Skeletal muscle tissue (tissue), 4 donors: ENCODE measurements around the gene TFF3. TPM values are rescaled to one million over a fixed set of nuclear protein-coding genes. Genes with fewer than 3 reads are reported as not detected.

Experiments used
- H3K27ac ChIP-seq: one replicate; pipeline ENCODE4 v1.7.0; 2013; ENCODE audit warnings: mild to moderate bottlenecking, low read depth, low read length, inconsistent platforms
- H3K27me3 ChIP-seq, 3 donors: one replicate each; pipeline ENCODE4 v1.7.0; 2013; ENCODE audit warnings: low read length in 3 of 3; ENCODE audit not compliant: control insufficient read depth in 3 of 3, insufficient read depth in 3 of 3
- H3K36me3 ChIP-seq, 3 donors: one replicate each; pipeline ENCODE4 v1.7.0; 2013; ENCODE audit warnings: low read length in 3 of 3; ENCODE audit not compliant: control insufficient read depth in 3 of 3, insufficient read depth in 3 of 3
- H3K4me1 ChIP-seq, 3 donors: one replicate each; pipeline ENCODE4 v1.7.0; 2013; ENCODE audit warnings: low read length in 3 of 3, mild to moderate bottlenecking in 3 of 3; ENCODE audit not compliant: control insufficient read depth in 3 of 3, insufficient read depth in 3 of 3
- H3K4me3 ChIP-seq, 3 donors: one replicate each; pipeline ENCODE4 v1.7.0; 2013; ENCODE audit warnings: low read length in 3 of 3
- H3K9ac ChIP-seq, 3 donors: one replicate each; pipeline ENCODE4 v1.7.0; 2013; ENCODE audit warnings: low read length in 3 of 3, mild to moderate bottlenecking in 3 of 3, moderate library complexity in 2 of 3, low read depth in 1 of 3
- H3K9me3 ChIP-seq, 3 donors: one replicate each; pipeline ENCODE4 v1.7.0; 2013; ENCODE audit warnings: low read length in 3 of 3; ENCODE audit not compliant: control insufficient read depth in 3 of 3
- total RNA-seq: library from RNA; depleted of rRNA; stranded (reverse); fragments of >200 nt; gene quantifications from one replicate; pipeline ENCODE4 v1.2.3, GENCODE V29; 2014
- donor health status: Osteomylitis.

Gene TFF3
- total RNA-seq, 1 donor from 2014 or later = 5.2 TPM

DNA sequence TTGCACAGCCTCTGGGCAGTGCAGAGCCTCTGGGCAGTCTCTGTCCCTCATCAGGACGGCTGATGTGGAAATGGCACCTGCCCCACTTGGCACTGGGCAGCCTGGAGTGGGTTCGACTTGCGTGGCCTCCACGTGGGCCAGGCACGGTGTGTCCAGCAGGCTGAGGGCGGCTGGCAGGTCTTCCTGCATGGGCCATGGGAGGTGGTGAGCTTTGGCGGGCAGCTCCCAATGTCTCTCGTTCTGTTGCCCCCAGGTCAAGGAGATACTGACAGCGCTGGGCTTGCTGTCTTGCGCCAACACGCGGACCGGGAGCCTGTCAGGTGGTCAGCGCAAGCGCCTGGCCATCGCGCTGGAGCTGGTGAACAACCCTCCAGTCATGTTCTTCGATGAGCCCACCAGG is 33.2 kb downstream of the TFF3 start:
- H3K9ac ChIP-seq = no peak overlapping the region
- H3K27ac ChIP-seq = no peak overlapping the region
- peaks cover 68 to 86% (median 74%) of the 10 kb centered on the region in 3 donors for H3K36me3 ChIP-seq
- no peaks in the 10 kb centered on the region for H3K27me3 ChIP-seq
- no peak overlapping the region for H3K4me3 ChIP-seq
- H3K9me3 ChIP-seq = no peaks in the 10 kb centered on the region
- no peaks in the 10 kb centered on the region for H3K4me1 ChIP-seq

DNA sequence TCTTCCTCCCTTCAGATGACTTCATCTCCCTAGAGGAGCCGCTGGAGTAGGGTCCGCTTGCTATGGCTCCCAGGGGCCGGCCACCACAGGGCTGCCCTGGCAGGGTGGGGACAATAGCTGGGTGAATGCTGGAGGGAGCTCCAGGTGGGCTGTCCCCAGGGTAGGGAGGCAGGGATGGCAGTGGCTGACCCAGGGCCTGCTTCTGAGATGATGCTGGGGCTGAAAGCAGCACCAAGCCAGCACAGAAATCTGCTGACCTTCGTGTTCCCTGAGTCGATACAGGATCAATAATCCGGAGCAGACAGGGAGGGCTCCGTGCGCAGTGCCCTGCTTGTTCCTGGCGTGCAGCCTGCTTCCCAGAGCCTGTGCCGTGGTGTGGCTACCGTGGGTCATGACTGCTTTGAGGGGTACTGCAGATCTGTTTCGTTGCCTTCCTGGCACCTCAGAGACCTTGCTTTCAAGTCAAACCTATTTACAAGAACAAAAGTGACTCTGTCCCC is 34.0 kb downstream of the TFF3 start:
- Histone ChIP-seq H3K4me1 (no peaks in the 10 kb centered on the region), H3K27ac (no peak overlapping the region), H3K9ac (no peak overlapping the region), H3K36me3 (peaks cover 68 to 86% (median 74%) of the 10 kb centered on the region in 3 donors), H3K27me3 (no peaks in the 10 kb centered on the region), H3K4me3 (no peak overlapping the region), H3K9me3 (no peaks in the 10 kb centered on the region)

DNA sequence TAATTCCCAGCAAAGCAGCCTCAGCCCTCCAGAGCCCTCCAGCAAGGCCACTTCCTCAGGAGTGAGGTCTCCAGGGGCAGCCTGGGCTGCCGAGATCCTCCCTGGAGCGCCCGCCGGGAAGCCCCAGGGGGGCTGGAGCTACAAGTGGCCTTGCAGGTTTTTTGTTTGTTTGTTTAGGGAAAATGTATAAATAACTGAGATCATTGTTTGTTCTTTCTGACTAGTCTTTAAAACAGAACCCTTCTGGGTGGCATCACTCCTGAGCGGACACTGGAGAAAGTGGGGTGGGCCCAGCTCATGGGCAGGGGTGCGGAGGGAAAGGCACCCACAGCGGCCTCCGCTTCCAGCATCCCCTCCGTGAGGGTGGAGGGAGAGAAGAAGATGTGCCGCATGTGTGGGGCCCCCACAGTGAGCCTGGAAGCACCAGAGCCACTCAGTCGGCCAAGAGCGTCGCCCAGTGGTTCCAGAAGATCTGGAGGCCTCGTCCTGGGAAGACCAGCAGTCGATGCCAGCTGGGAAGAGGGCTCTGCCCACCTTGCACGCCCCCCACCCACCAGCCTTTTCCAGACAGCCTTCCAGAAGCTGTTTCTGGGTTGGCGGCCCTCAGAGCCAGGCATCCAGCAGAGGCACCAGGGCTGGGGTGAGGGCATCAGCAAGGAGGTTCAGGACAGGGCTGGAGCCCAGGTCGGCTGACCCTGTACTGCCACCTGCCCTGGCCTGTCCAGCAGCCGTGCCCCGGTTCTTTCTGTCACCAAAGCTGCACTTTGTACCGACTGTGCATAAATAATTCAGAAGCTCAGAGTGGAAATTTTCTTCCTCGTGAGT is 34.6 kb downstream of the TFF3 start:
- H3K4me3 ChIP-seq = no peak overlapping the region
- H3K9ac ChIP-seq = no peak overlapping the region
- no peaks in the 10 kb centered on the region for H3K9me3 ChIP-seq
- H3K4me1 ChIP-seq = no peaks in the 10 kb centered on the region
- H3K27me3 ChIP-seq = no peaks in the 10 kb centered on the region
- no peak overlapping the region for H3K27ac ChIP-seq
- H3K36me3 ChIP-seq = peaks cover 69 to 85% (median 72%) of the 10 kb centered on the region in 3 donors

DNA sequence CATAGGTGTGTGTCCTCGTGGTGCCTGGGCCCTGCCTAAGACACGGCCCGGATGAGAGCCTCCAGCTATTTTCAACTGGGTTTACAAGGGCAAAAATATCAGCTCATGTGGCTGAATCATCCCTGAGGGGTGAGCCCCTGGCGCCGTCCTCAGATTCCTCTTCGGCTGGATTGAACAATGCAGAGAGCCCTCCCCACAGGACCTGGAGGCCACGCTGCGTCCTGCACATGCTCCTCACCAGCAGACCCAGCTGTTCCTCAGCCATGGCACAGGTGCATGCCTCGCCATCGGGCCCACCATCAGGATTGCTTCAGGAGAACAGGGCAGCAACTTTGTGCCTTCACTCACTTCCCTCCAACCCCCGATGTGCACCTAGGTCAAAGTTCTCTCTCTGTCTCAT is 35.3 kb downstream of the TFF3 start:
- Histone ChIP-seq H3K27ac (no peak overlapping the region), H3K36me3 (peaks cover 74 to 87% (median 77%) of the 10 kb centered on the region in 3 donors), H3K27me3 (no peaks in the 10 kb centered on the region), H3K4me1 (no peaks in the 10 kb centered on the region), H3K9me3 (no peaks in the 10 kb centered on the region), H3K4me3 (no peak overlapping the region), H3K9ac (no peak overlapping the region)

DNA sequence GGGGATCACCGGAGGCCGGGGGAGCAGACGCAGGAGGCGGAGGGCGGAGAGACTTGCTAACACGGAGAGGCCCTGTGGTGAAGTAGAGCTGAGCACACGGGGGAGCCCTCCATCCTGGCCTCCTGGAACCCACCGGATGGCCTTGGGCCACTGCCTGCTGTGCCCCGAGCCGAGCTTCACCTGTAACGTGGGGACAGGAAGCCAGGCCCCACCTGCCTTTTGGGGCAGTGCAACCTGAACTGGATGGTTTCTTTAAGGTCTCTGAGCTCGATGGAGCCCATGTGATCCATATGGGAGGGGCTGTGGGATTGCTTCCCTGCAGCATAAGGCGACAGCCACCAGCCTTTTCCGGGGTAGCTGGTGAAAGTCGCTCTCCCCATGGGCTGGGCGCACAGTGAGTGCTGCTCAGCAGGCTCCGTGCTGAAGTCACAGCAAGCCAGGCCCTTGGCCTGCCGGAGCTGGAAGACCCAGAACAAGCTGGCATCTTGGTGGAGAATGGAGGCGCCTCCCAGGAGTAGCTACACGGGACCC is 35.8 kb downstream of the TFF3 start:
- Histone ChIP-seq H3K27me3 (no peaks in the 10 kb centered on the region), H3K36me3 (peaks cover 69 to 84% (median 72%) of the 10 kb centered on the region in 3 donors), H3K27ac (no peak overlapping the region), H3K4me1 (no peaks in the 10 kb centered on the region), H3K9me3 (no peaks in the 10 kb centered on the region), H3K9ac (no peak overlapping the region), H3K4me3 (no peak overlapping the region)

DNA sequence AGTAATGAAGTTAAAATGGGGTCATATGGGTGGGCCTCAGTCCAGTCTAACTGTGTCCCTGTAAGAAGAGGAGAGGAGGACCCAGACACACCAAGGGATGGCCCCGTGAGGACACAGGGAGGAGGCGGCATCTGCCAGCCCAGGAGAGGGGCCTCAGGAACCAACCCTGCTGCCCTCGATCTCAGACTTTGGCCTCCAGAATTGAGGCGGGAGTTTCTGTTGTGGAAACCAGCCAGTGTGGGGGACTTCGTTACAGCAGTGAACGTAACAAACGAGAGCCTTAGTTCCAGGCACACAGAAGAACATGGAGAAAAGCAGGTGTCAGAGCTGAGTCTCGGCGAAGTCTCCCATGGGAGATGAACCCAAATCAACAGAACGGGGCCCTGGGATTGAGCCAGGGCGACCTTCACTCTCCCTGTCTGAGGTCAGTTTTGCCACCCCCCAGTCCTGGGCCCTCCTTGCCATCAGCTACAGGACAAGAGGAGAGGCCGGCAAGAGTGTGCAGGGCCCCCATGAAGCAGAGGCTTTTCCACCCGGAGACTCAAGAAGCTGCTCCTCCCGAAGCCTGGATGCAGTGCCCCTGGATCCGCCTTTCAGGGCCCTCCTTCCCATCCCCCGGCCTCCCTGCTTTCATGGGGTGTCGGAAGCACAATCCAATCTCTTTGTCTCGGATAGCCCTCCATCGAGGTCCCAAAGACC is 36.6 kb downstream of the TFF3 start:
- Histone ChIP-seq H3K27me3 (no peaks in the 10 kb centered on the region), H3K9ac (no peak overlapping the region), H3K9me3 (no peaks in the 10 kb centered on the region), H3K27ac (no peak overlapping the region), H3K4me3 (no peak overlapping the region), H3K36me3 (peaks cover 72 to 88% (median 75%) of the 10 kb centered on the region in 3 donors), H3K4me1 (no peaks in the 10 kb centered on the region)

DNA sequence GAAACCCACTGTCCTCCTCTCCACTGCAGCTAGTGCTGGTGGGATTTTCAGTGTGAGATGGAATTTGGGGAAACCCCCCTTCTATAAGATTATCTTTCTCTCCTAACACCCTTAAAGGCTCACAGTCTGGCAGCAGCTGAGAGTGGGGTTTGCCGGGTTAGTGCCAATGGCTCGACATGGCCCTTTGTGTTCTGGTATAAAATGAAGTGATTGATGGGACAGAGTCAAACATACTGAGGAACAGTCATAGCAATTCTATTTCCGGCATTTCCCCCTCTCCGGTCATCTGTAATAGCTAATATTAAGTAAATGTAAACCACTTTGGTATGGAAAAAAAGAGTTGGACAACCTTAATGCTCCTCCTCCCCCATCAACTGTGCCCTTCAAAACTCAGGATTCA is 37.6 kb downstream of the TFF3 start:
- Histone ChIP-seq H3K9ac (no peak overlapping the region), H3K9me3 (no peaks in the 10 kb centered on the region), H3K4me3 (no peak overlapping the region), H3K27ac (no peak overlapping the region), H3K4me1 (no peaks in the 10 kb centered on the region), H3K27me3 (no peaks in the 10 kb centered on the region), H3K36me3 (peaks cover 73 to 90% (median 77%) of the 10 kb centered on the region in 3 donors)

DNA sequence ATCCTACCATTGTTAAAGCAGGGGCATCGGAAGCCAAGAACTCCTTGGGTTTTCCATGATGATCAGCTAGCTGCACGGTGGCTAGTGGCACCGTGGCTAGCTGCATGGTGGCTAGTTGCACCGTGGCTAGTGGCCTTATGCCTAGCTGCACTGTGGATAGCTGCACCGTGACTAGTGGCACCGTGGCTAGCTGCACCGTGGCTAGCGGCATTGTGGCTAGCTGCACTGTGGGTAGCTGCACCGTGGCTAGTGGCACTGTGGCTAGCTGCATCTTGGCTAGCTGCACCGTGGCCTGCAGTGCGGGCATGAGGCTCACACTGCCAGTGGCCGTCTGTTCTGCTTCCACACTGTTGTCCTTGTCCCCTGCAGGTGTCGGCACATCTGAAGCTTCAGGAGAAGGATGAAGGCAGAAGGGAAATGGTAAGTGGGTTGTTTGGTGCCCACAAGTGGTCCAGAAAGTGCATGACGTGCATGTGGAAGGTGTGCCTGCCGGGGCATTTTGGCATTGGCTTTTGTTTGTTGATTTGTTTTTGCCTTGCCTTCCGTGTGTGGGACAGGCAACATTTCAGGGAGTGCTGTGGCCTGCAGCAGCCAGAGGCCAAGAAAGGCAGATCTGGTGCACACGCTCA is 38.6 kb downstream of the TFF3 start:
- H3K4me1 ChIP-seq = no peaks in the 10 kb centered on the region
- H3K27me3 ChIP-seq = no peaks in the 10 kb centered on the region
- H3K4me3 ChIP-seq = no peak overlapping the region
- H3K9me3 ChIP-seq = no peaks in the 10 kb centered on the region
- H3K36me3 ChIP-seq = peaks cover 69 to 88% (median 77%) of the 10 kb centered on the region in 3 donors
- H3K27ac ChIP-seq = no peak overlapping the region
- no peak overlapping the region for H3K9ac ChIP-seq

DNA sequence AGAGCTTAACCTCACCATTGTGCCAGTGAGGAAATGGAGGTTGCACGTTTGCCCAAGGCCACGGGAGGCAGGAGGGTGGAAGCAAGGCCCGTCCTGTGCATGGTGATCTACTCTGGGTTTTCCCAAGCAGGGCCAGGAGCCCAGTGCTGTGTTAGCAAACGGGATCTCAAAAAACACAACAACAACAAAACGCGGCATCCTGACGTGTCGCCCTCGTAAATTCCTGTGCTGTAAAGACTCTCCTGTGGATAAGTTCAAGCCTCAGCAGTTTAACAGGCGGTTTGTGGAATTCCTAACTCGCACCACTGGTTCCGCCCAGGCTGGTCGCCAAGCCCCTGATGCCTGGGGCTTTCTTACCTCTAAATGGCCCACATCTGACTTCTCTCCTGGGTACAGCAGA is 39.1 kb downstream of the TFF3 start:
- no peak overlapping the region for H3K9ac ChIP-seq
- no peak overlapping the region for H3K27ac ChIP-seq
- no peaks in the 10 kb centered on the region for H3K27me3 ChIP-seq
- peaks cover 67 to 87% (median 77%) of the 10 kb centered on the region in 3 donors for H3K36me3 ChIP-seq
- H3K9me3 ChIP-seq = no peaks in the 10 kb centered on the region
- H3K4me3 ChIP-seq = no peak overlapping the region
- no peaks in the 10 kb centered on the region for H3K4me1 ChIP-seq
